NCI-H2107 treated with DMSO at 0.1 percent for 48 hours (cell line): ENCODE measurements around the gene DCUN1D3.

Experiments
- DNase-seq: peaks from one replicate; lab custom pipeline; 2025; ENCODE audit not compliant: unreplicated experiment; lab: John Stamatoyannopoulos, UW

DCUN1D3 gene

GRCh38 chr16:20920091-20920490 is 19.9 kb upstream of the DCUN1D3 start:
- no peak for DNase-seq

GRCh38 chr16:20918486-20919239 is 18.5 kb upstream of the DCUN1D3 start:
- DNase-seq: no peak

- DNase-seq: no peak
Observed at GRCh38 chr16:20916942-20917341, 16.8 kb upstream of the DCUN1D3 start.

DNA sequence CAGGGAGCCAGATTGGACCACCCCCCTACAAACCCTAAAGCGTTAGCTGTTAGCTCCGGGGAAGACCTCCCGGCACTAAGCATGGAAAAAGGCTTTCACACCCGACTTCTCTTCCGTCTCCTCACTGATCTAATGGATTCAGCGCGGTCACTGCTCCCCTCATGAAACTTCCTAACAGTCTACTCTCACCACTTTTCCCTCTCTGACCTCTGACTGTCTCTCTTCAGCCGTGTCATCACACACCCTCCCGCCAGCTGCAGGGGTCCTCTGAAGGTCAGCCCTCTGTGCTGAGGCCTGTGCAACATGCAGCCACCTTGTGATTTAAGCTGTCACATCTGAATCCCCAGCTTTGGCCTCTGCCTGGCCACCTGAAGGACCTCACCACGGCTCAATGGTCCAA is 16.1 kb upstream of the DCUN1D3 start:
- no peak for DNase-seq

DNA sequence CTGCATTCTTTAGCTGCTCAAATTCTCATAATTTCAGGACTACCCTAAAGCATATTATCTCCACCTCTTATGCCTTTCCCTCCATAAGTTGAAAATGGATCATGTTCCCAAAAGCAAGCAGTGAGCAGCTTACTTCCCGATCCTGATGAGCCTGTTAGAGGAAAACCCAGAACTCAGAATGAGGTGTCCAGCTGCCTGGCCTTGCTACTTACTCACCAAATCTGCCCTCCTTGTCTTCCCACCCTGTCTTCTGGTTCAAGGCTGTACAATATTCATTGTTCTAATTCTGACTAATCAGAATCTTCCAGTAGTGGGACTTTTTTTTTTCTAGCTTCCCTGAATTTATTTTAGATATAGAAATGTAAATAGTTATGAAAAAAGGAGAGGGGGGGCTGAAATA is 11.2 kb upstream of the DCUN1D3 start:
- no peak for DNase-seq

GRCh38 chr16:20910781-20911321 is 10.7 kb upstream of the DCUN1D3 start:
- no peak for DNase-seq

- no peak for DNase-seq
Observed at GRCh38 chr16:20906341-20907255, 6.4 kb upstream of the DCUN1D3 start.

- DNase-seq: no peak
Observed at GRCh38 chr16:20905576-20905975, 5.4 kb upstream of the DCUN1D3 start.

DNA sequence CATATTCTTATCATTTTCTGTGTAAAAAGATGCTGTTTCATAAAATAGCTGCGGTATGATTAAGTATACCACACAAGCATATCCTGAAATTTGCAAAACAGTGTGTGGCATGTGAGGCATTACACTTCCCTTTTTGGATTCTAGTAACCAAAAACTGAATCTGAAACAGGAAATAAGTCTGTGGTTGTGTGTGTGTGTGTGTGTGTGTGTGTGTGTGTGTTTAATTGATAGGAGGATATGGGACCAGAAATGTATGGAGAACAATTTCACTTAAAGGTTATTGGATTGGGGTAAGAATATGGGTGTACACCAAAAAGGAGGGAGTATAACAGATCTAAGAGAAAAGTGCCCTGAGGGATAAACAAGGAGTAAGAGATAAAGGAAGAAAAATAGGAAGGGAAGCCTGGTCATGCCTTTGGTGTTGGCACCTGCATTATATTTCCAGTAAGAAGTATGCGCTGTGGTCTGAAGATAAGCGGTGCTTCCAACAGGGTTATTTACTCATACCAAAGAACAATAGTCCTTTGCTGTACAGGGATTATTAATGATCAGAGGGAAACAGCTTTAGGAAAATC is 4.4 kb upstream of the DCUN1D3 start:
- no peak for DNase-seq

DNA sequence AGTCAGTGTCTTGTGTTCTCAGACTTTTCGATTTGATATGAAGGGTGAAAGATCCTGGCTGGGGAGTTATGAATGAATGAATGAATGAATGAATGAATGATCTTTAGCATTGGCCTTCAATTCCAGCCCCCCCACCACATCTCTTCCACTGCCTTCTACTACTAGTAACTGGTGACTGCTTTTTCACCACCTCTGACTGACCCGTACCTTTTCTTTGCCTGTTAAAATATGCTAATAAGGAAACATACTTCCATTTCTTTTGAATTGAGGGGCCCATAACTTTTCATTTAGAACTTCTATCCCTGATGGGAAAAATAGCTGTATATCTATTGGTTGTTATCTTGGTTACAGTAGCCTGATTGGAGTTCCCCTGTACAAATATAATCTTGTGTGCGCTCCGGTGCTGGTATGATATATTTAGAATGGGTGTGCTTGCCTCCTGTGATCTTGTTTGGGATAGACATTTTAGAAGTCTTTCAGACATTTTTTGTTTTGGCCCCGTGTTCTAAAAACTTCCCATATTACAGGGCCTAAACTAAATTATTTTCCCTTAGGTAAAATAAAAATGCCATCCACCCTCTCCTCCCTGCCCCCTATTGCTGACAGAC is 3.8 kb upstream of the DCUN1D3 start:
- DNase-seq: no peak

GRCh38 chr16:20903116-20903898 is 3.1 kb upstream of the DCUN1D3 start:
- no peak for DNase-seq

GRCh38 chr16:20902426-20902825 is 2.3 kb upstream of the DCUN1D3 start:
- no peak for DNase-seq

- peak; percentile 14 for DNase-seq
Observed at GRCh38 chr16:20901436-20902112, 1.4 kb upstream of the DCUN1D3 start.

DNA sequence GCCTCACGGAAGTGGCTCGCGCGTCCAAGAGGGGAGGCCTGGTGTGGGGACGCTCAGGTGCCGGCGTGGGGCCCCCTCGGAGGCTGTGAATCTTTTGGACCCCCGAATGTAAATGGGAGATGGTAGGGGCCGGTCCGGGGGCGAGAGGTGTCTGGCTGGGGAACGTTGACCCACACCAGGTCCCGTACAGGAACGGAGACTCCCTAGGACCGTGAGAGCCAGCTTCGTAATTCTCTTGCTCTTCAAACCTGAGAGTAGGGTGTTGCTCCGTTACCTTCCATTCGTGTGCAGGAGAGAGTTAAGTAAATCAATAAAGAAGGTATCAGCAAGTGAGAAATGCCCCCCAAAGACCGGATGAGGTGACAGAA is 894 bp upstream of the DCUN1D3 start:
- no peak for DNase-seq

DNA sequence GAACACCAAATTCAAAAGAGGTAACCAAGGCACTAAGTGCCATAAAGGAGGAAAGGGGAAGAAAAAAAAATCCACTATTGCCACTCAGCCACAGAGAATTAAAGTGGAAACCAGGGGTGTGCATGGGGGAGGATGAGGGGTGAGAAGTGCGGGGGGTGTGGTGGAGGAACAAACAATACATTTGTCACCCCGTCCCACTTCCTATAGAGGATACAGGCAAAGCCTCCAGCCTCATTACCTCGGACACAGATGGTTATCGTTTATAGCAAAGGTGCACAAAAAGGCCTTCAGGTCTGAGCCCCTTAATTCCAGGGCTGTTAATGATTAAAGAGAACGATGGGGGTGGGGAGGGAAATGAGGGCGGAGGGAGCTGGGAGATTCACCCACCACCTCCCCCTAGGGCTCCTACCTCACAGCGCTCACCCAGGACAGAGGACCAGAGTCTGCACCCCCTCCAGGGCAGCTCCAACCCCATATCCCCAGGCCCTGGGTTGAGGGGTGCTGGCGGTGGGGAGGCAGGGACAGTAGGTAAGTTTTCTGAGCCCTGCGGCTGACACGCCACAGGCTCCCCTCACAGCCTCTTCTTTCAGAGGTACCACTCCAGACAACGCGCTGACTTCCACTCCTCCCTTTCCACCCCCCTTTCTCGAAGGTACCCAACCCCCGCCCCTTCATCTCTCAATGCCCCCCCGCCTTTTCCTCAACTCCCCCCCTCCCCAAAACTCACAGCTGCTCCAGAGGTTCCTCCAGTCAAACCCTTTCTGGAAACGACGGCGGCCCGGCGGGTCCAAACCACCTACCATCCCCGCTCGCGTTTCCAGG is 470 bp downstream of the DCUN1D3 start:
- no peak for DNase-seq

DNA sequence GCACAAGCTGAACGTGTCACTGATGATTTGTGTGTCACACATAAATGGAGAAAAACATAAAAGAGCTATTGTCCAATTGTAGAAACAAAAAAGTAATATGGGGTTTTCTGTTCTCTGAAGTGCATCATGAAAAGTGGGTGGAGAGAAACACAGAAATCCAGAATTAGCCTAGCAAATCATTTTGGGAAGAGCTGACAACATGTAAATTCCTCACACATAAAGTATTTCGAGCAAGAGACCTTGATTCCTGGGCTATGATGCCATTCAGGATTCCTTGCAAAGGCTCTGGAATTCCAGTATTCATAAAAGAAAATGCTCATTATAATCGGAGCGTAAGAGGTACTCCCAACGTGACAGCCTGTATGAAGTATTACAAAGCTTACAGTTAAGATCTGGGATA is 1.1 kb downstream of the DCUN1D3 start:
- DNase-seq: no peak

- no peak for DNase-seq
Observed at GRCh38 chr16:20897922-20898321, 2.2 kb downstream of the DCUN1D3 start.

GRCh38 chr16:20897253-20897897 is 2.8 kb downstream of the DCUN1D3 start:
- DNase-seq: no peak

GRCh38 chr16:20894388-20894787 is 5.8 kb downstream of the DCUN1D3 start:
- no peak for DNase-seq
